ENCODE measurements around the gene STRBP.
A peak's percentile ranks its signal among the peaks of the same experiment; 100 is the strongest.

STRBP gene

GRCh38 chr9:123089040-123089439 lies 179.3 kb downstream of the STRBP start:
- TF ChIP-seq POU2F2 (IDR thresholded peaks at IDR 0.05; ENCODE audit: low read depth, low read length) (no peak), SPI1 (IDR thresholded peaks at IDR 0.05; ENCODE audit: low read depth, low read length) (no peak), PAX5 (IDR thresholded peaks at IDR 0.05; ENCODE audit: insufficient read depth, low read length, severe bottlenecking) (no peak), POLR2AphosphoS5 (IDR thresholded peaks at IDR 0.05; ENCODE audit: low read depth, low read length) (no peak), POLR2A (IDR thresholded peaks at IDR 0.05; ENCODE audit: low read depth, low read length) (no peak), TAF1 (IDR thresholded peaks at IDR 0.05; ENCODE audit: low read depth, low read length) (no peak)
- FAIRE-seq (peak; percentile 59), DNase-seq (ENCODE audit: insufficient read length, low spot score) (no peak)

GRCh38 chr9:123087359-123087888 lies 181.0 kb downstream of the STRBP start:
- TF ChIP-seq PAX5 (IDR thresholded peaks at IDR 0.05; ENCODE audit: insufficient read depth, low read length, severe bottlenecking): no peak
- no peak for TF ChIP-seq TAF1 (IDR thresholded peaks at IDR 0.05; ENCODE audit: low read depth, low read length)
- no peak for TF ChIP-seq POLR2A (IDR thresholded peaks at IDR 0.05; ENCODE audit: low read depth, low read length)
- TF ChIP-seq POLR2AphosphoS5 (IDR thresholded peaks at IDR 0.05; ENCODE audit: low read depth, low read length): no peak
- no peak for TF ChIP-seq POU2F2 (IDR thresholded peaks at IDR 0.05; ENCODE audit: low read depth, low read length)
- no peak for TF ChIP-seq SPI1 (IDR thresholded peaks at IDR 0.05; ENCODE audit: low read depth, low read length)
- FAIRE-seq: no peak

GRCh38 chr9:123085916-123086315 lies 182.5 kb downstream of the STRBP start:
- FAIRE-seq (no peak), DNase-seq (ENCODE audit: insufficient read length, low spot score) (no peak)
- no peak for TF ChIP-seq PAX5 (IDR thresholded peaks at IDR 0.05; ENCODE audit: insufficient read depth, low read length, severe bottlenecking)
- no peak for TF ChIP-seq TAF1 (IDR thresholded peaks at IDR 0.05; ENCODE audit: low read depth, low read length)
- TF ChIP-seq POLR2AphosphoS5 (IDR thresholded peaks at IDR 0.05; ENCODE audit: low read depth, low read length): no peak
- no peak for TF ChIP-seq SPI1 (IDR thresholded peaks at IDR 0.05; ENCODE audit: low read depth, low read length)
- TF ChIP-seq POLR2A (IDR thresholded peaks at IDR 0.05; ENCODE audit: low read depth, low read length): no peak
- no peak for TF ChIP-seq POU2F2 (IDR thresholded peaks at IDR 0.05; ENCODE audit: low read depth, low read length)

More at GRCh38 chr9:123087359-123087888, 181.0 kb downstream of the STRBP start:
- no peak for DNase-seq (ENCODE audit: insufficient read length, low spot score)

GRCh38 chr9:123084256-123084655 lies 184.1 kb downstream of the STRBP start:
- no peak for DNase-seq (ENCODE audit: insufficient read length, low spot score)
- FAIRE-seq: no peak
- TF ChIP-seq TAF1 (IDR thresholded peaks at IDR 0.05; ENCODE audit: low read depth, low read length) (no peak), POLR2A (IDR thresholded peaks at IDR 0.05; ENCODE audit: low read depth, low read length) (no peak), POLR2AphosphoS5 (IDR thresholded peaks at IDR 0.05; ENCODE audit: low read depth, low read length) (no peak), SPI1 (IDR thresholded peaks at IDR 0.05; ENCODE audit: low read depth, low read length) (no peak), POU2F2 (IDR thresholded peaks at IDR 0.05; ENCODE audit: low read depth, low read length) (no peak), PAX5 (IDR thresholded peaks at IDR 0.05; ENCODE audit: insufficient read depth, low read length, severe bottlenecking) (no peak)

GRCh38 chr9:123083680-123084079 lies 184.7 kb downstream of the STRBP start:
- no peak for FAIRE-seq
- TF ChIP-seq POU2F2 (IDR thresholded peaks at IDR 0.05; ENCODE audit: low read depth, low read length): no peak
- TF ChIP-seq TAF1 (IDR thresholded peaks at IDR 0.05; ENCODE audit: low read depth, low read length): no peak
- TF ChIP-seq POLR2AphosphoS5 (IDR thresholded peaks at IDR 0.05; ENCODE audit: low read depth, low read length): no peak
- no peak for TF ChIP-seq SPI1 (IDR thresholded peaks at IDR 0.05; ENCODE audit: low read depth, low read length)
- DNase-seq (ENCODE audit: insufficient read length, low spot score): no peak

- no peak for DNase-seq (ENCODE audit: insufficient read length, low spot score)
- FAIRE-seq: peak; percentile 20
- TF ChIP-seq PAX5 (IDR thresholded peaks at IDR 0.05; ENCODE audit: insufficient read depth, low read length, severe bottlenecking) (no peak), TAF1 (IDR thresholded peaks at IDR 0.05; ENCODE audit: low read depth, low read length) (no peak), POLR2A (IDR thresholded peaks at IDR 0.05; ENCODE audit: low read depth, low read length) (no peak)
These were observed 186.6 kb downstream of the STRBP start for GRCh38 chr9:123081824-123082223.

GRCh38 chr9:123080444-123080843 lies 187.9 kb downstream of the STRBP start:
- TF ChIP-seq PAX5 (IDR thresholded peaks at IDR 0.05; ENCODE audit: insufficient read depth, low read length, severe bottlenecking) (no peak), SPI1 (IDR thresholded peaks at IDR 0.05; ENCODE audit: low read depth, low read length) (no peak), POLR2A (IDR thresholded peaks at IDR 0.05; ENCODE audit: low read depth, low read length) (no peak), TAF1 (IDR thresholded peaks at IDR 0.05; ENCODE audit: low read depth, low read length) (no peak), POLR2AphosphoS5 (IDR thresholded peaks at IDR 0.05; ENCODE audit: low read depth, low read length) (no peak), POU2F2 (IDR thresholded peaks at IDR 0.05; ENCODE audit: low read depth, low read length) (no peak)
- FAIRE-seq (no peak), DNase-seq (ENCODE audit: insufficient read length, low spot score) (no peak)

- DNase-seq (ENCODE audit: insufficient read length, low spot score) (no peak), FAIRE-seq (no peak)
- TF ChIP-seq POLR2AphosphoS5 (IDR thresholded peaks at IDR 0.05; ENCODE audit: low read depth, low read length) (no peak), POU2F2 (IDR thresholded peaks at IDR 0.05; ENCODE audit: low read depth, low read length) (no peak), PAX5 (IDR thresholded peaks at IDR 0.05; ENCODE audit: insufficient read depth, low read length, severe bottlenecking) (no peak)
These were observed 193.8 kb downstream of the STRBP start for GRCh38 chr9:123074628-123075027.

GRCh38 chr9:123073991-123074422 lies 194.4 kb downstream of the STRBP start:
- TF ChIP-seq POU2F2 (IDR thresholded peaks at IDR 0.05; ENCODE audit: low read depth, low read length): no peak
- TF ChIP-seq POLR2A (IDR thresholded peaks at IDR 0.05; ENCODE audit: low read depth, low read length): no peak
- TF ChIP-seq SPI1 (IDR thresholded peaks at IDR 0.05; ENCODE audit: low read depth, low read length): no peak
- TF ChIP-seq TAF1 (IDR thresholded peaks at IDR 0.05; ENCODE audit: low read depth, low read length): no peak
- TF ChIP-seq POLR2AphosphoS5 (IDR thresholded peaks at IDR 0.05; ENCODE audit: low read depth, low read length): no peak
- TF ChIP-seq PAX5 (IDR thresholded peaks at IDR 0.05; ENCODE audit: insufficient read depth, low read length, severe bottlenecking): no peak
- FAIRE-seq (no peak), DNase-seq (ENCODE audit: insufficient read length, low spot score) (no peak)

GRCh38 chr9:123073441-123073840 lies 194.9 kb downstream of the STRBP start:
- FAIRE-seq (no peak), DNase-seq (ENCODE audit: insufficient read length, low spot score) (no peak)
- no peak for TF ChIP-seq PAX5 (IDR thresholded peaks at IDR 0.05; ENCODE audit: insufficient read depth, low read length, severe bottlenecking)
- peak; percentile 46 for TF ChIP-seq SPI1 (IDR thresholded peaks at IDR 0.05; ENCODE audit: low read depth, low read length)
